ENCODE measurements around the gene LYRM1. TPM values are rescaled to one million over a fixed set of nuclear protein-coding genes. Genes with fewer than 3 reads are reported as not detected.
"Not testable (repeated sequence)": the region's sequence is repeated elsewhere in the genome, so short reads cannot be mapped to it uniquely, and the experiment has no call there.

The LYRM1 gene
- 16.5 TPM for polyA plus RNA-seq (2013, experiment 1 of 2; ENCODE audit: insufficient read length)
- 20.9 TPM for polyA plus RNA-seq (2013, experiment 2 of 2; ENCODE audit: insufficient read length)

- peak; percentile 99 for DNase-seq
Observed at GRCh38 chr16:20900299-20901067, at the start of gene LYRM1, which contains the start of gene DCUN1D3. TSS of gene LYRM1 (plus strand) at chr16:20900771. CDS start at chr16:20915556, 14,785 bp downstream. TSS of gene DCUN1D3 (minus strand) at chr16:20900358. CDS start at chr16:20862538, 37,820 bp downstream.

GRCh38 chr16:20850981-20851380, 49.6 kb upstream of the LYRM1 start:
- no peak for DNase-seq

GRCh38 chr16:20851601-20852000, 49.0 kb upstream of the LYRM1 start:
- DNase-seq, result peak; percentile 83

- no peak for DNase-seq
Observed at GRCh38 chr16:20853143-20853542, 47.4 kb upstream of the LYRM1 start.

- DNase-seq, result no peak
Observed at GRCh38 chr16:20853981-20854620, 46.5 kb upstream of the LYRM1 start.

- DNase-seq, result no peak
Observed at GRCh38 chr16:20854963-20855362, 45.6 kb upstream of the LYRM1 start.

GRCh38 chr16:20857281-20857680, 43.3 kb upstream of the LYRM1 start:
- DNase-seq, result no peak

- DNase-seq, result no peak
Observed at GRCh38 chr16:20859229-20859628, 41.3 kb upstream of the LYRM1 start.

GRCh38 chr16:20859699-20860098, 40.9 kb upstream of the LYRM1 start:
- no peak for DNase-seq

GRCh38 chr16:20860361-20860760, 40.2 kb upstream of the LYRM1 start:
- no peak for DNase-seq

GRCh38 chr16:20860995-20861394, 39.6 kb upstream of the LYRM1 start:
- DNase-seq, result not testable (repeated sequence)

GRCh38 chr16:20862162-20862960, 38.2 kb upstream of the LYRM1 start:
- no peak for DNase-seq

GRCh38 chr16:20864376-20864775, 36.2 kb upstream of the LYRM1 start:
- not testable (repeated sequence) for DNase-seq

- peak; percentile 74 for DNase-seq
Observed at GRCh38 chr16:20865420-20866131, 35.0 kb upstream of the LYRM1 start.

- peak; percentile 88 for DNase-seq
Observed at GRCh38 chr16:20866145-20866772, 34.3 kb upstream of the LYRM1 start.

- DNase-seq, result no peak
Observed at GRCh38 chr16:20866801-20867200, 33.8 kb upstream of the LYRM1 start.

GRCh38 chr16:20867585-20867984, 33.0 kb upstream of the LYRM1 start:
- DNase-seq, result no peak

- peak; percentile 42 for DNase-seq
Observed at GRCh38 chr16:20868890-20869289, 31.7 kb upstream of the LYRM1 start.

- DNase-seq, result no peak
Observed at GRCh38 chr16:20870122-20870820, 30.3 kb upstream of the LYRM1 start.

- DNase-seq, result no peak
Observed at GRCh38 chr16:20871258-20871657, 29.3 kb upstream of the LYRM1 start.

Data from fibroblast of skin of back (primary cell).